ENCODE data around the gene CNOT1.

CNOT1 gene

DNA sequence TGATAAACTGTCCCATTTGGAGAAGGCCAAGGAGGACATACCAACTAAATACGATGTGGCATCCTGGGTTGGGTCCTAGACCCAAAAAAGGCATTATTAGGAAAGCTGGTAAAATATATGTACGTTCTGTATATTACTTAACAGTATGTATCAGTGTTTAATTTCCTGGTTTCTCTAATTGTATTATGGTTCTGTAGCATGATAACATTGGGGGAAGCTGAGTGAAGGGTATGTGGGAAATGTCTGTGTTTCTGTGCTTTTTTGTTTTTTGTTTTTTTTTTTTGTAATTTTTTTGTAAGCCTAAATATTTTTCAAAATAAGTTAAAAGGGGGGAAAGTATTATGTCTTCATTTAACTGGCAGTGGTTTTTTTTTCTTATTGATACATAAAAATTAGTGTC, 151.2 kb downstream of the CNOT1 start:
- DNase-seq: no peak

DNA sequence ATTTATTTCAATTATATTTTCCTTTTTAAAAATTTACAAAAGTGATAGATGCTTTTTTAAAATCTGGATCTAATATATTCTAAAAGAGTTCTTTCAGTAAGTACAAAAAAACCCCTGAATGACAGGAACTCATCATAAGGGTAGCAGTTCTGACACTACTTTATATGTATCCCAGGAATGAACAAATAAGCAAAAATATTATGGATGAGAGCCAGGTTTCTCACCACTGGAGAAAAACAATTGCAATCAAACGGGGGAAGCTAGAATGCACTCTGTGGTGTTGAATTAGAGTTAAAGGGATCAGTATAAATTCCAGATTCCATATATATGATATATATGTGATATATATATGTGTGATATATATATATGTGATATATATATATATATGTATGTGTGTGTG, 152.8 kb downstream of the CNOT1 start:
- no peak for DNase-seq

DNA sequence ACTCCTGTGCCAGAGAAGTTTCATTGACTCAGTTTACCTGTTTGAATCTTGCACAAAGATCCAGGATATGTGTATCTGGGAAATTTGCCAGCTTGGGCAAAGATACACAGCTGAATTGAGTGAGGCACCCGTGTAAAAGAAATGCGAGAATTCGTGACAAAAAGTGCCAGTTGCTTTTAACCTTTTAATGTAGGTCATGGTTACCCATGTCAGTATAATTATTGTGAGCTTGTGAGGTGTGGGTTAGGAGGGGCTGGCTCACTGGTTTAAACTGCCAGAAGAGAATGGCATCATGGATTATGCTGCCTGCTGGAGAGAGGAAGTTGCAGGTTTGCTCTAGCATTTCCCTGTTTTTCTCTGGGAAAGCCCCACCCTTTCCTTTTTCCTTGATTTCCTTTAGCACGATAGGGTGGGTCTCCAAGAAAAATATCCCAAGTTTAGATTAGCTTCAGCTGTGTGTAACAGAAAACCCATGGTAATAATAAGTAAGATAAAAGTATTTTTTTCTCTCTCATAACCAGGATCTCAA, 154.5 kb downstream of the CNOT1 start:
- no peak for DNase-seq

DNA sequence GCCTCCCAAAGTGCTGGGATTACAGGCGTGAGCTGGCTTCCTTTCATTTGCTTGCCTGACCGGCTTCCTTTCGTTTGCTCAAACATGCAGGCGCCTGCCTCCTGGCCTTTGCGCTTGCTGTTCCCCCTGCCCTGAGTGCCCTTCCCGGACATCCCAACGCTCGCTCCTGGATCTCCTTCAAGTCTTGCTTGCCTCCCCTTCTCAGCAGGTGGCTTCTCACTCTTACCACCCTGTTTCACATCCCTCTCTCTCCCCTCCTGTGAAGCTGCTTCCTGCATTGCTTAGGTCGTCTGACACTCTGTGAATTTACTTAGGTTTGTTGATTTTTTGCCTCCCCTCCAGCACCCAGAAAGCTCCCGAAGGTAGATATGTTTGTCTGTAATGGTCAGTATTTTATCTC, 155.3 kb downstream of the CNOT1 start:
- no peak for DNase-seq

DNA sequence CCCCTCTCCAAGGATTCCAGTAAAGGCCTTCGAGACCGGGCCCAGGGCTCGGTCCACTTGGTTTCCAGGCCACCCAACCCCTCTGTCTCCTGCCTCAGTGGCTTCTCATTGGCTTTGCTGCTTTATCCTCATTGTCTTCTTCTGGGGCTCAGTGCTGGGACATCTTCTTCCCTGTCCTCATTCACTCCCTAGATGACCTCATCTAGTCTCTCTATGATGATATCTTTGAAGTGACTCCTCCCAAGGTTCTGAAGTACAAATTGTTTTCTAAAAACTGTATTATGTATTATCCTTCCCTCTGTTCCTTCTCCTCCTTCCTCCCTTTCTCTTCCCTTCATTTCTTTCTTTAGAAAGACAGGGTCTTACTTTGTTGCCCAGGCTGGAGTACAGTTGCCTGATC, 156.8 kb downstream of the CNOT1 start:
- no peak for DNase-seq

DNA sequence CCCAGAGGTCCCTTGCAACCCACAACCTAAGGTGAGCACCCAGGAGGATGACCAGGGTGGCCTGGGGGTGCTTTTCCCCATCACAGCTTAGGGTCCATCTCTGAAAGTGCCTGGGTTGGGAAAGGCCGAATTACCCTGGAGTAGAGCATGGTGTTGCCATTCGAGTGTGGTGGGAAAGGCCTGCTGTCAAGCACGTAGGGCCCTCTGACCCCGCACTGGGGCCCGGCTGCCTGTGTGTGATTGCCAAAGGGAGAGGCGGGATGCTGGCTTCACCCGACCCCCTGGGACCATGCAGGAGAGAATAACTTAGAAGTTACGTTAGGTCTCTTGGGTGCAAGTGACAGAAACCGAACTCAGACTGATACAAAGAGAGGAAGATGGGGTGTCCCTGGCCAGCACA, 157.4 kb downstream of the CNOT1 start:
- no peak for DNase-seq

DNA sequence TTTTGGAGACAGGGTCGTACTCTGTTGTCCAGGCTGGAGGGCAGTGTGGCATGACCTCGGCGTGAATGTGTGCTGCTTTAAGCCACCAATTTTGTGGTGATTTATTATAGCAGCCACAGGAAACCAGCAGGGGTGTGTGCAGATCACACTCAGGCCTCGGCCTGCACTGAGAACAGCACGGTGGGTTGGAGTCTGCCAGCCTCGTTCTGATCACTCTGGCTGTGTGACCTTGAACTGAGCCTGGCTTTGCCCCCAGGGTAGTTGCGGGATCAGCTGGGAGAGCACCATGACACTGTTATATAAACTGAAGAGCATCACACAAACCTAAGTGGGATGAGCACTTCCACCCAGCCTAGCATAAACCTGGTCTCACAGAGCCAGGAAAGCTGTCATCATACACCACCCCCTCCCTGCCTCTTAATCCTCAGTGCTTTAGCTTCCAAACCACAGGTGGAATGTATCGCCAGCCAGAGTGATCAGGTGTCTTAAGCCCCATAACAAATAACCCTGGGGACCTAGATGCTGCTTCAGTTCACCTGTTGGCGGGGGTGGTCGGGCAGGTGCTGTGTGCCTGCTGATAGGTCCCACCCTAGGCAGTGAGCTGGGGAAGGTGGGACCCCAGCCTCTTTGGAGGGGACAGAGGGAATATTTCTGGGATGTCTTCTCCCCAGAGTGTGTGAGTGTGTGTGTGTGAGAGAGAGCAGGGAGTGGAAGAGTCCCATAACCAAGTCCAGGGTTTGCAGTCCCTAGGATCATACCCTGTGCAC, 158.2 kb downstream of the CNOT1 start:
- no peak for DNase-seq
